ENCODE results near the gene PRLHR.

DNA sequence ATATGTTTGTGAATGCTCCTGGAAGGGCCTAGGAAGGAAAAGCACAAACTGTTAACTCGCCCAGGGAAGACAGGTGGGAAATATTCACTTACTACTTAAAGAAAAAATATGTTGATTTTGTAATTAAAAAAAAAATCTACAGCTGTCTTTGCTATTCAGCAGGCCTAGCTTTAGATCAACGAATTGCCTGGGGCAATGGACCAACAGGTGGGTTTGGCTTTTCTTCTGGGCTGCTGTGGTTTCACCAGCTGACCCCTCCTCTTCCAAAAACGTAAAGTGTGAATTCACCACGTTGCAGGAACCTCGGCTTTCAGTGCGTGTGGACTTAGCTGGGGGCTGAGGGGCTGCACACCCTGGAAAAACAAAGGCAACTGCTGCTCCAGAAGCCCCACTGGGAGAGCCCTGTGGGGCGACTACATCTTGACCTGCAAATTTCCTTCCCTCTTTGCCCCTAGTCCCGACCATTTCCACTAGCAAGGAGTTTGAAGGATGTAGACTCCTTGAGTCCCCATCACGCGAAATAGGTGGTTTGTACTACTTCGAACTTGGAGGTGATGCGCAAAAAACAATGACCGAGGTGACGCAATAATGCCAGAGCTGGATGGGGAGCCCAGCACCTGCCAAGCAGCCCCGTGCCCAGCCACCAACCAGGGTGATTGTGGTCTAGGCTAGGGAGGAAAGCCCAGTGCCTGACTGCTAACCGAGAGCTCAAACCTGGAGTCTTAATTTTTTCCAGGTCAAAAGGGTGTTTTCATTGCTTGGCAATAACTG is 7.4 kb downstream of the PRLHR start:
- TF ChIP-seq, protein P1, sequence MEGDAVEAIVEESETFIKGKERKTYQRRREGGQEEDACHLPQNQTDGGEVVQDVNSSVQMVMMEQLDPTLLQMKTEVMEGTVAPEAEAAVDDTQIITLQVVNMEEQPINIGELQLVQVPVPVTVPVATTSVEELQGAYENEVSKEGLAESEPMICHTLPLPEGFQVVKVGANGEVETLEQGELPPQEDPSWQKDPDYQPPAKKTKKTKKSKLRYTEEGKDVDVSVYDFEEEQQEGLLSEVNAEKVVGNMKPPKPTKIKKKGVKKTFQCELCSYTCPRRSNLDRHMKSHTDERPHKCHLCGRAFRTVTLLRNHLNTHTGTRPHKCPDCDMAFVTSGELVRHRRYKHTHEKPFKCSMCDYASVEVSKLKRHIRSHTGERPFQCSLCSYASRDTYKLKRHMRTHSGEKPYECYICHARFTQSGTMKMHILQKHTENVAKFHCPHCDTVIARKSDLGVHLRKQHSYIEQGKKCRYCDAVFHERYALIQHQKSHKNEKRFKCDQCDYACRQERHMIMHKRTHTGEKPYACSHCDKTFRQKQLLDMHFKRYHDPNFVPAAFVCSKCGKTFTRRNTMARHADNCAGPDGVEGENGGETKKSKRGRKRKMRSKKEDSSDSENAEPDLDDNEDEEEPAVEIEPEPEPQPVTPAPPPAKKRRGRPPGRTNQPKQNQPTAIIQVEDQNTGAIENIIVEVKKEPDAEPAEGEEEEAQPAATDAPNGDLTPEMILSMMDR (IDR thresholded peaks at IDR 0.05; ENCODE audit: low read depth, low read length), result no peak
- no peak for TF ChIP-seq POLR2A (IDR thresholded peaks at IDR 0.05; ENCODE audit: extremely low read depth, insufficient read length)
- no peak for TF ChIP-seq MYC (IDR thresholded peaks at IDR 0.05; ENCODE audit: low read depth, low read length)

All from NB4 (cell line).